NB4 (cell line): ENCODE measurements around the gene LEPROT.

ENCODE experiments used
- CTCF ChIP-seq: IDR thresholded peaks from one replicate; pipeline ENCODE4 v1.5.1; 2012; ENCODE audit warnings: low read depth, low read length
- MYC ChIP-seq: IDR thresholded peaks from 2 replicates; pipeline ENCODE4 v1.6.1; 2011; ENCODE audit warnings: low read depth, low read length

- TF ChIP-seq MYC (no peak), CTCF (no peak)
These were observed 14.3 kb downstream of the LEPROT start for GRCh38 chr1:65434760-65435159.
